Breast epithelium (tissue), 3 donors: ENCODE measurements around the gene REXO1.

ENCODE experiments used
- POLR2A ChIP-seq: fragments of 450-650 bp; IDR thresholded peaks from one replicate; pipeline ENCODE4 v1.6.1; 2016; ENCODE audit warnings: antibody characterized with exemption, mild to moderate bottlenecking, moderate library complexity
- POLR2AphosphoS5 ChIP-seq, 3 donors: sonication (generic); formaldehyde crosslinking; IDR thresholded peaks; one replicate each; pipeline ENCODE4 v1.6.1; 2017; ENCODE audit warnings: antibody characterized with exemption in 3 of 3
- TF ChIP-seq, protein P1 (sequence below), 3 donors: fragments of 450-650 bp; IDR thresholded peaks; one replicate each; pipeline ENCODE4 v1.5.1; 2016 to 2017; ENCODE audit warnings: antibody characterized with exemption in 3 of 3, mild to moderate bottlenecking in 3 of 3, moderate library complexity in 3 of 3

- TF ChIP-seq, protein P1, sequence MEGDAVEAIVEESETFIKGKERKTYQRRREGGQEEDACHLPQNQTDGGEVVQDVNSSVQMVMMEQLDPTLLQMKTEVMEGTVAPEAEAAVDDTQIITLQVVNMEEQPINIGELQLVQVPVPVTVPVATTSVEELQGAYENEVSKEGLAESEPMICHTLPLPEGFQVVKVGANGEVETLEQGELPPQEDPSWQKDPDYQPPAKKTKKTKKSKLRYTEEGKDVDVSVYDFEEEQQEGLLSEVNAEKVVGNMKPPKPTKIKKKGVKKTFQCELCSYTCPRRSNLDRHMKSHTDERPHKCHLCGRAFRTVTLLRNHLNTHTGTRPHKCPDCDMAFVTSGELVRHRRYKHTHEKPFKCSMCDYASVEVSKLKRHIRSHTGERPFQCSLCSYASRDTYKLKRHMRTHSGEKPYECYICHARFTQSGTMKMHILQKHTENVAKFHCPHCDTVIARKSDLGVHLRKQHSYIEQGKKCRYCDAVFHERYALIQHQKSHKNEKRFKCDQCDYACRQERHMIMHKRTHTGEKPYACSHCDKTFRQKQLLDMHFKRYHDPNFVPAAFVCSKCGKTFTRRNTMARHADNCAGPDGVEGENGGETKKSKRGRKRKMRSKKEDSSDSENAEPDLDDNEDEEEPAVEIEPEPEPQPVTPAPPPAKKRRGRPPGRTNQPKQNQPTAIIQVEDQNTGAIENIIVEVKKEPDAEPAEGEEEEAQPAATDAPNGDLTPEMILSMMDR (IDR thresholded peaks at IDR 0.05) = no peak
- TF ChIP-seq POLR2AphosphoS5 (IDR thresholded peaks at IDR 0.05) = no peak
- no peak for TF ChIP-seq POLR2A
Observed at GRCh38 chr19:1861599-1862031, 13.3 kb upstream of the REXO1 start.
